Measurements from ENCODE around the gene UMODL1. TPM values are rescaled to one million over a fixed set of nuclear protein-coding genes. Genes with fewer than 3 reads are reported as not detected.
"Not testable (repeated sequence)": the region's sequence is repeated elsewhere in the genome, so short reads cannot be mapped to it uniquely, and the experiment has no call there.

The UMODL1 gene
- total and polyA plus RNA-seq, 4 experiments from 2014 or later, result 0.08 to 1.1 (median 0.58) TPM; not detected in 1

GRCh38 chr21:42075686-42076471 is 4.8 kb downstream of the UMODL1 start:
- Mint-ChIP-seq H3K36me3 (no peaks in the 10 kb centered on the region), H3K9me3 (no peaks in the 10 kb centered on the region), H3K4me1 (peaks cover 0 to 2% (median 0%) of the 10 kb centered on the region in 4 donors), H3K27ac (no peak overlapping the region), H3K4me3 (no peak overlapping the region), H3K27me3 (no peaks in the 10 kb centered on the region)
- Histone ChIP-seq H3K27ac (ENCODE audit: low read depth, low read length) (no peak overlapping the region), H3K27me3 (ENCODE audit: insufficient read depth, low read length) (no peaks in the 10 kb centered on the region), H3K36me3 (ENCODE audit: insufficient read depth, low read length) (no peaks in the 10 kb centered on the region), H3K4me1 (ENCODE audit: insufficient read depth, low read length) (no peaks in the 10 kb centered on the region), H3K9me3 (ENCODE audit: control insufficient read depth in 1 of 2, low read length in 2 of 2) (no peaks in the 10 kb centered on the region), H3K4me3 (ENCODE audit: low read length in 2 of 2) (no peak overlapping the region)
- CTCF ChIA-PET (ENCODE audit: partially characterized antibody), result interaction anchor here (0.7 to 1.1 kb wide), 2 partner anchors 32 kb away, joined by 3 to 6 read pairs; no protein-coding TSS in a partner anchor
- intact Hi-C loops (cut with micrococcal nuclease), result no loop called here
- POLR2A ChIA-PET (ENCODE audit: partially characterized antibody), result interaction anchor here (1.0 kb wide), 1 partner anchor 13 kb away, joined by 3 read pairs; no protein-coding TSS in a partner anchor
- no peak for DNase-seq

- H3K27me3 ChIP-seq (ENCODE audit: insufficient read depth, low read length); intact Hi-C loops (cut with micrococcal nuclease); H3K4me1 Mint-ChIP-seq; H3K9me3 Mint-ChIP-seq; H3K4me3 ChIP-seq (ENCODE audit: low read length in 2 of 2); H3K9me3 ChIP-seq (ENCODE audit: control insufficient read depth in 1 of 2, low read length in 2 of 2); H3K4me3 Mint-ChIP-seq; DNase-seq; POLR2A ChIA-PET (ENCODE audit: partially characterized antibody); H3K36me3 Mint-ChIP-seq; H3K27me3 Mint-ChIP-seq; H3K27ac Mint-ChIP-seq; H3K36me3 ChIP-seq (ENCODE audit: insufficient read depth, low read length); H3K27ac ChIP-seq (ENCODE audit: low read depth, low read length); H3K4me1 ChIP-seq (ENCODE audit: insufficient read depth, low read length): not testable (repeated sequence)
- CTCF ChIA-PET (ENCODE audit: partially characterized antibody), result interaction anchor here (1.5 kb wide), 1 partner anchor 30 kb away, joined by 6 read pairs; no protein-coding TSS in a partner anchor
These were observed 6.6 kb downstream of the UMODL1 start for GRCh38 chr21:42077685-42078238.

GRCh38 chr21:42078247-42079007 is 7.3 kb downstream of the UMODL1 start:
- H3K4me1 Mint-ChIP-seq; H3K4me3 Mint-ChIP-seq; H3K27ac ChIP-seq (ENCODE audit: low read depth, low read length); H3K27ac Mint-ChIP-seq; H3K9me3 ChIP-seq (ENCODE audit: control insufficient read depth in 1 of 2, low read length in 2 of 2); H3K27me3 Mint-ChIP-seq; DNase-seq; H3K4me3 ChIP-seq (ENCODE audit: low read length in 2 of 2); H3K36me3 ChIP-seq (ENCODE audit: insufficient read depth, low read length); H3K36me3 Mint-ChIP-seq; H3K27me3 ChIP-seq (ENCODE audit: insufficient read depth, low read length); H3K4me1 ChIP-seq (ENCODE audit: insufficient read depth, low read length); intact Hi-C loops (cut with micrococcal nuclease); H3K9me3 Mint-ChIP-seq; POLR2A ChIA-PET (ENCODE audit: partially characterized antibody): not testable (repeated sequence)
- CTCF ChIA-PET (ENCODE audit: partially characterized antibody), result interaction anchor here (1.5 kb wide), 1 partner anchor 29 kb away, joined by 6 read pairs; no protein-coding TSS in a partner anchor

GRCh38 chr21:42079008-42079938 is 8.2 kb downstream of the UMODL1 start:
- intact Hi-C loops (cut with micrococcal nuclease), result no loop called here

GRCh38 chr21:42079939-42080787 is 9.0 kb downstream of the UMODL1 start:
- ChIA-PET POLR2A (ENCODE audit: partially characterized antibody) (no interaction called here), CTCF (ENCODE audit: partially characterized antibody) (no interaction called here)
- H3K4me1 Mint-ChIP-seq, result no peaks in the 10 kb centered on the region
- H3K4me1 ChIP-seq (ENCODE audit: insufficient read depth, low read length), result no peaks in the 10 kb centered on the region
- no peaks in the 10 kb centered on the region for H3K9me3 Mint-ChIP-seq
- no peak for DNase-seq
- no peaks in the 10 kb centered on the region for H3K27me3 Mint-ChIP-seq
- no peak overlapping the region for H3K27ac ChIP-seq (ENCODE audit: low read depth, low read length)
- H3K9me3 ChIP-seq (ENCODE audit: control insufficient read depth in 1 of 2, low read length in 2 of 2), result no peaks in the 10 kb centered on the region
- no peak overlapping the region for H3K27ac Mint-ChIP-seq
- H3K4me3 ChIP-seq (ENCODE audit: low read length in 2 of 2), result no peak overlapping the region
- no peaks in the 10 kb centered on the region for H3K36me3 ChIP-seq (ENCODE audit: insufficient read depth, low read length)
- H3K27me3 ChIP-seq (ENCODE audit: insufficient read depth, low read length), result no peaks in the 10 kb centered on the region
- H3K4me3 Mint-ChIP-seq, result no peak overlapping the region
- H3K36me3 Mint-ChIP-seq, result no peaks in the 10 kb centered on the region
- intact Hi-C loops (cut with micrococcal nuclease), result no loop called here

More at GRCh38 chr21:42079008-42079938, 8.2 kb downstream of the UMODL1 start:
- Histone ChIP-seq H3K27me3 (ENCODE audit: insufficient read depth, low read length) (no peaks in the 10 kb centered on the region), H3K27ac (ENCODE audit: low read depth, low read length) (no peak overlapping the region), H3K36me3 (ENCODE audit: insufficient read depth, low read length) (no peaks in the 10 kb centered on the region), H3K9me3 (ENCODE audit: control insufficient read depth in 1 of 2, low read length in 2 of 2) (no peaks in the 10 kb centered on the region), H3K4me1 (ENCODE audit: insufficient read depth, low read length) (no peaks in the 10 kb centered on the region), H3K4me3 (ENCODE audit: low read length in 2 of 2) (no peak overlapping the region)
- ChIA-PET POLR2A (ENCODE audit: partially characterized antibody) (no interaction called here), CTCF (ENCODE audit: partially characterized antibody) (interaction anchor here (1.5 kb wide), 1 partner anchor 28 kb away, joined by 6 read pairs; no protein-coding TSS in a partner anchor)
- Mint-ChIP-seq H3K9me3 (no peaks in the 10 kb centered on the region), H3K4me1 (no peaks in the 10 kb centered on the region), H3K27me3 (no peaks in the 10 kb centered on the region), H3K36me3 (no peaks in the 10 kb centered on the region), H3K4me3 (no peak overlapping the region), H3K27ac (no peak overlapping the region)
- DNase-seq, result no peak

GRCh38 chr21:42080788-42081083 is 9.6 kb downstream of the UMODL1 start:
- POLR2A ChIA-PET (ENCODE audit: partially characterized antibody), result no interaction called here
- no peaks in the 10 kb centered on the region for H3K36me3 ChIP-seq (ENCODE audit: insufficient read depth, low read length)
- DNase-seq, result no peak

More at GRCh38 chr21:42080788-42081083, 9.6 kb downstream of the UMODL1 start:
- no peak overlapping the region for H3K4me3 ChIP-seq (ENCODE audit: low read length in 2 of 2)
- intact Hi-C loops (cut with micrococcal nuclease), result no loop called here
- Mint-ChIP-seq H3K4me3 (no peak overlapping the region), H3K9me3 (no peaks in the 10 kb centered on the region), H3K27me3 (no peaks in the 10 kb centered on the region), H3K27ac (no peak overlapping the region), H3K4me1 (no peaks in the 10 kb centered on the region), H3K36me3 (no peaks in the 10 kb centered on the region)
- no peaks in the 10 kb centered on the region for H3K4me1 ChIP-seq (ENCODE audit: insufficient read depth, low read length)
- CTCF ChIA-PET (ENCODE audit: partially characterized antibody), result no interaction called here
- H3K27ac ChIP-seq (ENCODE audit: low read depth, low read length), result no peak overlapping the region
- H3K27me3 ChIP-seq (ENCODE audit: insufficient read depth, low read length), result no peaks in the 10 kb centered on the region
- no peaks in the 10 kb centered on the region for H3K9me3 ChIP-seq (ENCODE audit: control insufficient read depth in 1 of 2, low read length in 2 of 2)

All from CD4-positive, alpha-beta memory T cell (primary cell).